CD4-positive, alpha-beta T cell treated with Interleukin-21 for 1 hour (primary cell): ENCODE results near the gene DMD.
"Not testable (repeated sequence)": the region's sequence is repeated elsewhere in the genome, so short reads cannot be mapped to it uniquely, and the experiment has no call there.

Experiments used
- DNase-seq: peaks from one replicate; pipeline ENCODE4 v3.0.0-alpha.2; 2020

The DMD gene

DNA sequence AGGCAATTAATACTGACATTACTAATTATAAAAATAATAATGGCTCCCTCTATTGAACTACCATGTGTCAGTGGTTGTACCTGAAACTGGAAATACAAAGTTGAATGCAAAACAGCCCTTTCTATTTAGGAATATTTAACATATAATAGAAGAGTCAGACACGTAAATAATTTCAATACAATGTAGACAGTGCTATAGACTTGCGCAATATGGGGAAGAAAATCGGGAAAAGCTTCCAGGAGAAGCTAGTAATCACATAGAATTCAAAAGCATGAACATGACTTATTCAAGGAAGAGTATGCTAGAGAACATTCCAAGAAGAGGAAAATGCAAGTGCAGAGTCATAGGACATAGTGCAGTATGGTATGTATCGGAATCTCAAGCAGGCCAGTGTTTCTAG, 1730.7 kb downstream of the DMD start:
- DNase-seq, result no peak

DNA sequence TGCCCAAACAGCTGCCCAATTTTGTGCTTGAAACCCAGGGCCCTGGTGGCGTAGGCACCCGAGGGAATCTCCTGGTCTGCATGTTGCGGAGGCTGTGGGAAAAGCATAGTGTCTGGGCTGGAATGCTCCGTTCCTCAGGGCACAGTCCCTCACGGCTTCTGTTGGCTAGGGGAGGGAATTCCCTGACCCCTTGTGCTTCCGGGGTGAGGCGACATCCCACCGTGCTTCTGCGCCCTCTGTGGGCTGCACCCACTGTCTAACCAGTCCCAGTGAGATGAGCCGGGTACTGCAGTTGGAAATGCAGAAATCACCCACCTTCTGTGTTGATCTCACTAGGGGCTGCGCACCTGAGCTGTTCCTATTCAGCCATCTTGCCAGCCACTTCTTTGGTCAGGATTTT, 1740.1 kb downstream of the DMD start:
- no peak for DNase-seq

DNA sequence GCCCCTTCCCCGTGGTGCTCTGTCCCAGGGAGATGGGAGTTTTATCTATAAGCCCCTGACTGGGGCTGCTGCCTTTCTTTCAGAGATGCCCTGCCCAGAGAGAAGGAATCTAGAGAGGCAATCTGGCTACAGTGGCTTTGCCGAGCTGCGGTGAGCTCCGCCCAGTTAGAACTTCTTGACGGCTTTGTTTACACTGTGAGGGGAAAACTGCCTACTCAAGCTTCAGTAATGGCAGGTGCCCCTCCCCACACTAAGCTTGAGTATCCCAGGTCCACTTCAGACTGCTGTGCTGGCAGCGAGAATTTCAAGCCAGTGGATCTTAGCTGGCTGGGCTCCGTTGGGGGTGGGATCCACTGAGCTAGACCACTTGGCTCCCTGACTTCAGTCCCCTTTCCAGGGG, 1740.6 kb downstream of the DMD start:
- not testable (repeated sequence) for DNase-seq

GRCh38 chrX:31464306-31464915, 1746.9 kb downstream of the DMD start:
- no peak for DNase-seq

DNA sequence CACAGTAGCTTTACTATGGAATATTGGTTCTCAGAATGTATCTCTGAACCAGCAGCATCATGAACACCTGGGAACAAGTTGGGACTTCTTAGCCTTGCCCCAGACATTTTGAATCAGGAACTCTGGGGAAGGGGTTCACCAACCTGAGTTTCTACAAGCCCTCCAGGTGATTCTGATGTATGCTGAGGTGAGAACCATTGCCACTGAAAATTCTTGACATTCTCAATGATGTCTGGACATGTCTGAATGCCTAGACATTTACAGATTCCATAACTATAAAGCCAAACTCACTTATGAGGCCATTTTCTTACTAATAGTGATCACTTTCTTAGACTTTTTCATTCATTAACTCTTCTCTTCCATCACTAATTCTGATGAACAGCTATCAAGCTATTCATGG, 1750.1 kb downstream of the DMD start:
- no peak for DNase-seq

DNA sequence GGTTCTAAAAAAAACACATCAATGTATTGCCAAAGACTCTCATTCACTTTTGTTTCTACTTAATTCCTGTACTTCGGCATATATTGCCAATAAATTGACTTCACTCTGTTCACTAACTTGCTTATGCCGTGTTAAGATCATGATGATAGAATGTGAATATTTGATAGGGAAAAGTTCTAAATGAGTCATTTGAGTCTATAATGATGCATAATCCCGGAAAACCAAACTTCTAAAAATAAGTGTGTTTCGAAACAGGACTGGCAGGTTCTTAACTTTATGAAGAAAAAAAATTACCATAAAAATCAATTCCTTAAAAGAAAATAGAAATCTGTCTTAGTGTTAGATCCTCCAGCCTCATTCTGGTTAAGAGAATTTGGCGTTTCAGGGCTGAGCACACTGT, 1752.0 kb downstream of the DMD start:
- no peak for DNase-seq

GRCh38 chrX:31449965-31450364, 1761.4 kb downstream of the DMD start:
- no peak for DNase-seq

- no peak for DNase-seq
These were observed 1762.3 kb downstream of the DMD start for GRCh38 chrX:31449081-31449480.

GRCh38 chrX:31445542-31445941, 1765.8 kb downstream of the DMD start:
- DNase-seq, result no peak

DNA sequence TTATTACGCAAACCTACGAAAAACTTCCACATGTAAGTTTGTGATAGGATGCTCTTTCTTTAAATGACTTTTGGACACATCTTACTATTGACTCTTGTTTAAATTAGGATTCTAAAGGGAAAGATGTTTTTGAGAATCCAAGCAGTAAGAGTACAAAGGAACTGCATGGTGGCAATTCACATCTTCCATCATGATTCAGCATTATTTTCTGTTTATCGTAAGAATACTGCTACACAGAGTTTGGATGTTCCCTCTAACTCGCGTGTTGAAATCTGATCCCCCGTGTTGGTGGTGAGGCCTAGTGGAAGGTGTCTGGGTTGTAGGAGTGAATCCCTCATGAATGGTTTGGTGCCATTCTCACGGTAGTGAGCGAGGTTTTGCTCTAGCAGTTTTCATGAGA, 1767.7 kb downstream of the DMD start:
- no peak for DNase-seq

DNA sequence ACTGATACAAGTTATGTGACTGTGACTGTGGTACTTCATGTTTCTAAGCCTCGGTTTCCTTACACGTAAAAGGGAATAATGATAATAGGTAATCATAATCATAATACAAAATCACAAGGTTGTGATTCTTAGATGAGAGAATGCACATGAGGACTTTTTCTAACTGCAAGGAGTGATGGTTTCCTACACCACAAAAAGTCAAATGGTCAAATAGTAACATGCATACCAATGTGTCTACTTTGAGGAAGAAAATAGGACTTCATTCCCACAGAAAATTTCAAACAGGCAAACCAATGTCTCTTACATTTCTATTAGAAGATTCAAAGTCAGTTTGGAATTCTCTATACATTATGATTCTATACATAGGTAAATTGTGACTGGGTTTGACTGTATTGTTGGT, 1770.8 kb downstream of the DMD start:
- DNase-seq, result no peak

DNA sequence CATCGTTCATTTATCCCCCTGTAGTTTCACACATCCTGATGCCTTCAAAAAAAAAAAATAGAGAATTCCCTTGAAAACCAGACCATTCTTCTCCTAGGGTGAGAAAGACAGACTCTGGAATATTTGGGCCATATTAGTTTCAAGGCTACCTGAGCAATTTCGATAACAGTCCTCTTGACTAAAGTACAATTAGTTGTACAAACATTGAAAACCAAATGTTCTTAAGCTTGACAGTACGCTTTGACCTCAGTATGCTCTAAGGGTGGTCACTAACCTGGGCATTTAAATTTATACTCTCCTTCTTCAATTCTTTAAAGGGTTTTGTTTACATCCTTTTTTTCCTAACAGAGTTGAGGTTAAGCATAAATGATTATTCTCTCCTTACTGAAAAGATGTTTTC, 1774.9 kb downstream of the DMD start:
- no peak for DNase-seq

GRCh38 chrX:31435592-31435991, 1775.8 kb downstream of the DMD start:
- no peak for DNase-seq

- DNase-seq, result no peak
These were observed 1777.5 kb downstream of the DMD start for GRCh38 chrX:31433856-31434255.

DNA sequence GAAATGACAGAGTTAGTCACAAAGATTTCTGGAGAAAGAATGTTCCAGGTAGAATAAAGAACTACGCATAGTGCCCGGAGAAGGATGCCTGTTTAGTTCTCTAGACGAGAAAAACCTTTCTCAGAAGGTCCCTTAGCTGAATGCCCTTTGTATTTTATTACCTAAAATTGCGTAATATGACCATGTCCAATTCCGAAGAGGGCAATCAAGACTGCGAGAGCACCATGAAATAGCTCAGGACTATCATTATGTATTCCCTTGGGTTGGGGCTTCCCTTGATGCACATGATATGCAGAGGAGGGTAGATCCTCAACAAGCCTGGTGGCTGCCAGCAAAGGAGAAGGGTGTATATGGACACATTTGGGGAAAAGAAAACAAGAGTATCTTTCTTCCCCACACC, 1781.4 kb downstream of the DMD start:
- no peak for DNase-seq

DNA sequence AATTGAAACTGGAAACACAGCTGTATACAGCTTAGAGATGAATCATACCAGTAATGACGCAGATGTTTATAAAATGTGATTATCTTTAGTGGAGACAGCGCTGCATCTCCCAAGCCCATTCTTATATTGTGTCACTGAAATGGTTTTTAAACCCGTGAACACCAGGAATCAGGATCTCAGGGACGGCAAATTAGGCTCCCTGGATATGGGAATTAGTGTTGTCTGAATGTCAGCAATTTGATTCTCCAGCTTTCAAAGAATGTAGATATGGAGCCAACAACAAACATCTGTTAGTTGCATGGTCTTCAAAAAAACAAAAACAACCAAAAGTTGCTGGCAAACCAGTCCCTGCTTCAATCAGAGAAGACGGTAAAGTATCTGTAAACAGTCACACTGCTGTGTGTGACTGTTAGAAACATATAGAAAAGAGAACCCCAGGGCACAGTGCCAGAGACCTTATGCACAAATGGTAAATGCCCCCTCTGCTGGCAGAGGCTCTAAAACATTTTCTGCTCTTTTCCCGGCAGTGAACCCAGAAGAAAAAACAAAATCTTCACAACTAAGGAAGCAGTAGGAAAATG, 1787.7 kb downstream of the DMD start:
- DNase-seq, result no peak

GRCh38 chrX:31421441-31421840, 1789.9 kb downstream of the DMD start:
- no peak for DNase-seq

DNA sequence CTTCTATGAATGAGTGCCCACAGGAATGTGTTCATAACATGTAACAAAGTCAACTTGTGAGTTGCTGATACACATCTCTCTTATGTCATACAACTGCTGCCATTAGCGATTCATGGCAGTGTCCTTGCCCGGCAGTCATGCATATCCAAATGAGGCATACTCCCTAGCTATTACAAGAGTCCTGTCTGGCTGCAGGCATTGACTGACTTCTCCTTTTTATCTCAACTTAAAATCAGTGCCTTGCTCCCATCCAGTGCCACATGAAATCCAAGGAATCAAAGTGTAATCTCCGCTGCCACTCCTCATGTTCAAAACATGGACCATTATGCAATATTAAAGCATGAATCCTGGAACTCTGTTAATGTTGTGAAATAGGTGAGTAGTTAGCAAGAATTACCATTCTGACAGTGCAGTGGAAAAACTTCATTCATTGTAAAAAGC, 1790.6 kb downstream of the DMD start:
- no peak for DNase-seq

- no peak for DNase-seq
These were observed 1791.0 kb downstream of the DMD start for GRCh38 chrX:31420302-31420701.

DNA sequence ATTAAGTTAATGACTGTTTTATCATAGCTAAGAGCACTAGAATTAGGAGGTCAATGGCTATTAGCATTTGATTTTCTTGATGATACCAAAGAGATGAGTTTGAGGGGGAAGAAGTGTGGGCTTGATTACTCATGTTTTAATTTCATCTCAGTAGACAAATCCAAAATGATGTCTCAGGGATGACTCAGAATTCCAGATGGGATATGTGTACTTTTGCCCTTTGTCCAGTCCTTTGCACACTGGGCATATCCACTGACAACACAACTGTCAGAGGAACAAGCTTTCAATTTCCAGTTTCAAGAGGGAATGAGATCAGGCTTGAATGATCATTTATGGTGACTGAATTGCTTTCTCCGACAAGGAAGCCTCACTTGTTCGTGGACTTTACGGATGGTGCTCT, 1814.2 kb downstream of the DMD start:
- DNase-seq, result no peak

DNA sequence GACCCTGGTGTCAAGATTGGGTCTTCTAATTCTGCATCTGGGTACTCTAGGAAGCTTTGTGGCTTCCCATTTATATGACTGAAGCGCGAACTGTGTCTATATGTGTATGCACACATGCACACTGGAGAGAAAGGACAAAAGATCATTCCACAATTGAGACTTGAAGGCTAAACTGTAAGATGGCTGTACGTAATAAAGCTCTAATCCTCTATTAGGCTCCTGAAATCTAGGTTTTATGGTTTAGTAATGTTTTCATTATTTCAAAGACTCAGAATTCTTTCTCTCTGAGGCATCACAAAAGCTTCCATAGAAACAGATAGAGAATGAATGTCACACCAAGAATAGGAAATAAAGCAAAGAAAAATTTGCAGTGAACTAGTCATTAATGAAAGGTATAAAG, 1818.8 kb downstream of the DMD start:
- DNase-seq, result no peak

- DNase-seq, result no peak
These were observed 1822.4 kb downstream of the DMD start for GRCh38 chrX:31388946-31389345.

DNA sequence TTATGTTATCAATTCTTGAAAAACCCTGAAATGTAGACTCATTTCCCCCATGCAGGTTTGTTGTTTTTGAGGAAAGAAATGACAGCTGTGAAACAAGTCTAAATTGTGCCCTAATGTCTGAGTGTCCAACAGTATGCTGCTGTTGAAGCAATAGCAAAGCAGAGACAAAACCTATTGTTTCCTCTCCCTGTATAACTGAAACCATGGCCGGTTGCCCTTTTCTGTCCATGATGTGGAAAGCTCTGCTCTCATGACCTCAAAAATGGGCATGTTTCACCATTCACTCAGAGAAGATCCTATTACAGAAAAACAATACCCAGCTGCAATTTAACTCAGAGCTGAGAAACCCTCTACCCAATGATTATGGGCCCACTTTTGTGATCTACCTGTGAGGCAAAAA, 1826.9 kb downstream of the DMD start:
- DNase-seq, result no peak

- DNase-seq, result no peak
These were observed 1827.4 kb downstream of the DMD start for GRCh38 chrX:31383991-31384390.

GRCh38 chrX:31378973-31379372, 1832.4 kb downstream of the DMD start:
- DNase-seq, result not testable (repeated sequence)
